MM.1S (cell line): ENCODE results near the gene ELOB.

Source experiments
- DNase-seq: peaks from one replicate; pipeline ENCODE4 v3.0.0-alpha.2; 2015
- H2AFZ ChIP-seq: fragments of 300-600 bp; sonication (generic); 2 replicates; pipeline ENCODE4 v1.6.0; 2016; ENCODE audit warnings: antibody characterized with exemption, low read length
- H3F3A ChIP-seq: fragments of 300-600 bp; sonication (generic); 2 replicates; pipeline ENCODE4 v1.6.1; 2016; ENCODE audit warnings: mild to moderate bottlenecking, antibody characterized with exemption, low read length, moderate library complexity, mixed read lengths; ENCODE audit not compliant: insufficient read depth
- H3K27ac ChIP-seq: fragments of 300-600 bp; sonication (generic); 2 replicates; pipeline ENCODE4 v1.5.1; 2016; ENCODE audit warnings: mild to moderate bottlenecking, low read length
- H3K27me3 ChIP-seq: fragments of 300-600 bp; sonication (generic); replicated peaks from 2 replicates; pipeline ENCODE4 v1.6.0; 2016; ENCODE audit warnings: low read length; ENCODE audit not compliant: insufficient read depth
- H3K36me3 ChIP-seq: fragments of 300-600 bp; sonication (generic); replicated peaks from 2 replicates; pipeline ENCODE4 v1.6.1; 2016; ENCODE audit warnings: mild to moderate bottlenecking, low read length, mixed read lengths; ENCODE audit not compliant: insufficient read depth
- H3K4me1 ChIP-seq: fragments of 300-600 bp; sonication (generic); 2 replicates; pipeline ENCODE4 v1.6.1; 2016; ENCODE audit warnings: low read length, mixed read lengths
- H3K4me2 ChIP-seq: fragments of 300-600 bp; sonication (generic); 2 replicates; pipeline ENCODE4 v1.6.0; 2016; ENCODE audit warnings: low read depth, low read length
- H3K4me3 ChIP-seq: fragments of 300-600 bp; sonication (generic); 2 replicates; pipeline ENCODE4 v1.5.1; 2016; ENCODE audit warnings: low read length, mixed read lengths
- H3K79me2 ChIP-seq: fragments of 300-600 bp; sonication (generic); 2 replicates; pipeline ENCODE4 v1.6.1; 2016; ENCODE audit warnings: mixed run types, low read length, mixed read lengths
- H3K9ac ChIP-seq: fragments of 300-600 bp; sonication (generic); 2 replicates; pipeline ENCODE4 v1.6.1; 2016; ENCODE audit warnings: low read length, mixed read lengths
- H3K9me2 ChIP-seq: fragments of 300-600 bp; sonication (generic); replicated peaks from 2 replicates; pipeline ENCODE4 v1.6.1; 2016; ENCODE audit warnings: mild to moderate bottlenecking, low read length, mixed read lengths; ENCODE audit not compliant: insufficient read depth
- H3K9me3 ChIP-seq: fragments of 300-600 bp; sonication (generic); replicated peaks from 2 replicates; pipeline ENCODE4 v1.6.1; 2016; ENCODE audit warnings: mild to moderate bottlenecking, low read length, mixed read lengths; ENCODE audit not compliant: insufficient read depth
- H4K20me1 ChIP-seq: fragments of 300-600 bp; sonication (generic); 2 replicates; pipeline ENCODE4 v1.6.1; 2016; ENCODE audit warnings: mild to moderate bottlenecking, low read length, moderate library complexity, mixed read lengths; ENCODE audit not compliant: insufficient read depth
- EZH2 ChIP-seq: fragments of 300-600 bp; sonication (generic); optimal IDR thresholded peaks from 2 replicates; pipeline ENCODE3; 2017; ENCODE audit warnings: low read depth, mild to moderate bottlenecking, antibody characterized with exemption, low read length, mixed read lengths
- EZH2phosphoT487 ChIP-seq: fragments of 300-600 bp; sonication (generic); IDR thresholded peaks from 2 replicates; pipeline ENCODE4 v1.6.1; 2018; ENCODE audit warnings: antibody characterized with exemption, low read length
- TF ChIP-seq, protein P1 (sequence below): fragments of 300-600 bp; sonication (generic); IDR thresholded peaks from 2 replicates; pipeline ENCODE4 v1.5.1; 2016; ENCODE audit warnings: antibody characterized with exemption, low read length, mixed read lengths

ELOB gene

DNA sequence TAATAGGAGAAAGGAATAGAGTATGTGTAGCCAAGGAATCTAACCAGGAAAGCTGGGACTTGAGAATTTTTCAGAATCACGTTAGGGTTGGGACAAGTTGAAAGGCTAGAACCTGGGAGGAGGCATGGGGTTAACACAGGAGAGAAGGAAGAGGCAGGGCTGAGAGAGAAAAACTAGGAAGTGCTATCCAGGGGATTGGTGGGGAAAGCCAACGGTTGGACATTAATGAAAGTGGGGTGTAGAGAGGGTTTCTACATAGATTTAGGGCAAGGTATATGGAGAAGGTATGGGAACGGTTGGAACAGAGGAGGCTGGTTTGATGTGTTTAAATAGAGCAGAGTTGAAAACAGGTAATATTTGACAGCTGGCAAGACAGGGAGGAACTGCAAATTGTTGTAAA, 21.9 kb downstream of the ELOB start:
- H3F3A ChIP-seq: no peaks in the 10 kb centered on the region; the same call in 1 of the 2 replicates

DNA sequence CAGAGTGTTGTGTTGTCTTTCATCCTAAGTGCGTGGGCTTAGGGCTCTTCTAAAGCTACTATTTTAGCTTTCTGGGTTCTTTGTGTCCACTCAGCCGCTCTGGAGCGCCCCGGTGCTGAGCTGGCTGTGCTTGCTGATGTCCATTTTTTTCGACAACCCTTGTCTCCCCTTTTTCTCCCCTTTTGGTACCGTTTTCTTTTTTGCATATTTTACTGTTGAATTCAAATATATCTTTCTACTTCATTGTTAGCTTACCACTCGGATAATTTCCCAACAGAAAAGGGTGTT, 23.4 kb downstream of the ELOB start:
- Histone ChIP-seq H3F3A (no peaks in the 10 kb centered on the region; the same call in 1 of the 2 replicates), H3K9me3 (no peaks in the 10 kb centered on the region)

More for the DNA sequence above, 21.9 kb downstream of the ELOB start:
- peaks cover 41% of the 10 kb centered on the region for H3K36me3 ChIP-seq
- peaks cover 84% of the 10 kb centered on the region for H3K79me2 ChIP-seq
- TF ChIP-seq, protein P1, sequence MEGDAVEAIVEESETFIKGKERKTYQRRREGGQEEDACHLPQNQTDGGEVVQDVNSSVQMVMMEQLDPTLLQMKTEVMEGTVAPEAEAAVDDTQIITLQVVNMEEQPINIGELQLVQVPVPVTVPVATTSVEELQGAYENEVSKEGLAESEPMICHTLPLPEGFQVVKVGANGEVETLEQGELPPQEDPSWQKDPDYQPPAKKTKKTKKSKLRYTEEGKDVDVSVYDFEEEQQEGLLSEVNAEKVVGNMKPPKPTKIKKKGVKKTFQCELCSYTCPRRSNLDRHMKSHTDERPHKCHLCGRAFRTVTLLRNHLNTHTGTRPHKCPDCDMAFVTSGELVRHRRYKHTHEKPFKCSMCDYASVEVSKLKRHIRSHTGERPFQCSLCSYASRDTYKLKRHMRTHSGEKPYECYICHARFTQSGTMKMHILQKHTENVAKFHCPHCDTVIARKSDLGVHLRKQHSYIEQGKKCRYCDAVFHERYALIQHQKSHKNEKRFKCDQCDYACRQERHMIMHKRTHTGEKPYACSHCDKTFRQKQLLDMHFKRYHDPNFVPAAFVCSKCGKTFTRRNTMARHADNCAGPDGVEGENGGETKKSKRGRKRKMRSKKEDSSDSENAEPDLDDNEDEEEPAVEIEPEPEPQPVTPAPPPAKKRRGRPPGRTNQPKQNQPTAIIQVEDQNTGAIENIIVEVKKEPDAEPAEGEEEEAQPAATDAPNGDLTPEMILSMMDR: no peak
- no peak for TF ChIP-seq EZH2phosphoT487
- no peak overlapping the region for H3K4me3 ChIP-seq
- no peaks in the 10 kb centered on the region for H3K9me3 ChIP-seq
- no peak for DNase-seq
- H3K9ac ChIP-seq: no peak overlapping the region
- H3K4me1 ChIP-seq: peaks cover 22% of the 10 kb centered on the region
- peaks cover 37% of the 10 kb centered on the region for H4K20me1 ChIP-seq
- no peaks in the 10 kb centered on the region for H3K9me2 ChIP-seq
- no peak overlapping the region for H2AFZ ChIP-seq
- 0 out of 2 replicates have a peak overlapping the region, but pooled peaks have one; percentile 83 for H3K4me2 ChIP-seq
- H3K27me3 ChIP-seq: no peaks in the 10 kb centered on the region
- H3K27ac ChIP-seq: no peak overlapping the region

DNA sequence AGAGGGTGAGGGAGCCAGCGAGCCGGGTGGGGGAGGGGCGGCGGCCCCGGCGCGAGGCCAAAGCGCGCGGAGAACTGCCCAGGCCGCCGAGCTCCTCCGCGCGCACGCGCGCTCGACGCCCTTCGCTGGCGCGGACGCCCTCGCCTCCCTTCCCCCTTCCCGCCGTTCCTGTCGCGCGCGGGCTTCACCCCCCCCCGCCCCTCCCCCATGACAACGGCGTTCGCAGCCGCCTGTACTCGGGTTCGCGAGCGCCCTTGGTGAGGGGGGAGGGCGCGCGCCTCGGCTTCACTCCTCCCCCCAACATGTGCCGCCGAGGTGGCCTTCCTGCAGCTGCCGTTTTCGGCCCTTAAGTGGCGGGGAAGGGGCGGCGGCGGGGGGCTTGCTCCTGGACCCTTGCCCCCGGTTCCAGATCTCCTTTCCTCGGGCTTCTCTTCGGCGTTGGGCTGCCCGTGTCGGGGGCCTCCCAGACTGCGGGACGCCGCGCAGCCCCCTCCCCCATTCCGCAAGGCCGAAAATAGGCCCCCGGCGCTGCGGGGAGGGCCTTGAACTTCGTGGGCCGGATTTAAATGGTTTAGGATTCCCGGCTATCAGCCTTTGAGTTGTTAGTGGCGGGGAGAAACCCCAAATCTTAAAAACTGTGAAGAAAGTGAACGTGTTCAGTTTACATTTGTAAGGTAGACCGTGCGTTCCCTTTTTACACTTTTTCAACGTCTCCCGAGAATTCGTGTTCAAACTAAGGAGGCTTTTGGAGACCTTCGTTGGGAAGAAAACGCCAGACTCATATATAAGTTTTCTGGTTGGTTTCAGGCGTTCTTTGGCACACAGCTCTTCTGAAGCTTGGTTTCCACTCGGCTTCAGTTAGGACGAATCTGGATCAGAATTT, 24.0 kb downstream of the ELOB start:
- Histone ChIP-seq H3K27ac (peak overlapping the region; percentile 95), H2AFZ (no peak overlapping the region), H3K9me3 (no peaks in the 10 kb centered on the region), H3K36me3 (peaks cover 20% of the 10 kb centered on the region), H4K20me1 (peaks cover 37% of the 10 kb centered on the region), H3K9me2 (no peaks in the 10 kb centered on the region), H3F3A (no peaks in the 10 kb centered on the region; the same call in 1 of the 2 replicates), H3K4me3 (peak overlapping the region; percentile 77), H3K27me3 (no peaks in the 10 kb centered on the region), H3K9ac (peak overlapping the region; percentile 95), H3K79me2 (peaks cover 63% of the 10 kb centered on the region), H3K4me1 (peaks cover 22% of the 10 kb centered on the region), H3K4me2 (peak overlapping the region; percentile 83)
- peak; percentile 80 for DNase-seq
- TF ChIP-seq, protein P1: no peak
- TF ChIP-seq EZH2: no peak
- no peak for TF ChIP-seq EZH2phosphoT487

More for the DNA sequence above, 23.4 kb downstream of the ELOB start:
- Histone ChIP-seq H3K79me2 (peaks cover 69% of the 10 kb centered on the region), H4K20me1 (peaks cover 37% of the 10 kb centered on the region), H3K9ac (peak overlapping the region; percentile 95), H3K9me2 (no peaks in the 10 kb centered on the region), H3K27ac (peak overlapping the region; percentile 95; the same call in 1 of the 2 replicates), H3K4me2 (peak overlapping the region; percentile 83), H2AFZ (no peak overlapping the region), H3K36me3 (peaks cover 26% of the 10 kb centered on the region), H3K27me3 (no peaks in the 10 kb centered on the region), H3K4me1 (peaks cover 22% of the 10 kb centered on the region), H3K4me3 (peak overlapping the region; percentile 77)
- TF ChIP-seq EZH2 (no peak), EZH2phosphoT487 (no peak)
- TF ChIP-seq, protein P1: no peak
- peak; percentile 17 for DNase-seq
